HEK293 (cell line): ENCODE measurements around the gene TOPBP1.

ENCODE experiments used
- CTCF ChIA-PET: fragments of 350-600 bp; formaldehyde crosslinking; extraction: SDS; loops from one replicate; lab custom pipeline; 2021; ENCODE audit warnings: antibody characterized with exemption; lab: Yijun Ruan, JAX
- POLR2A ChIA-PET: fragments of 300-600 bp; formaldehyde crosslinking; extraction: SDS; loops from one replicate; lab custom pipeline; 2020; ENCODE audit warnings: antibody characterized with exemption, inconsistent platforms; lab: Yijun Ruan, JAX
- H3K27ac ChIP-seq: fragments of 200-500 bp; sonication (Bioruptor generic); 2 replicates; pipeline ENCODE4 v1.5.1; 2014; ENCODE audit warnings: low read depth, low read length, control low read depth, inconsistent platforms; ENCODE audit errors: extremely low read depth
- H3K36me3 ChIP-seq, 2 experiments: fragments of 200-500 bp in 1 of 2; sonication (Bioruptor generic) in 1 of 2; 1 replicate in 1 of 2; 2 replicates in 1 of 2; pipeline ENCODE4 v1.5.1; 2014 to 2017; ENCODE audit warnings: inconsistent platforms in 2 of 2, low read length in 2 of 2; ENCODE audit not compliant: control insufficient read depth in 2 of 2, insufficient read depth in 1 of 2
- H3K4me1 ChIP-seq: fragments of 200-500 bp; sonication (Bioruptor generic); 2 replicates; pipeline ENCODE4 v1.5.1; 2014; ENCODE audit warnings: mild to moderate bottlenecking, low read length, inconsistent platforms; ENCODE audit not compliant: control insufficient read depth, insufficient read depth
- H3K4me3 ChIP-seq: 2 replicates; pipeline ENCODE4 v1.5.1; 2011; ENCODE audit warnings: low read depth, mild to moderate bottlenecking, control low read depth, low read length, moderate library complexity
- H3K9me3 ChIP-seq: fragments of 200-500 bp; sonication (Bioruptor generic); 2 replicates; pipeline ENCODE4 v1.5.1; 2014; ENCODE audit warnings: low read depth, low read length, inconsistent platforms; ENCODE audit not compliant: control insufficient read depth, insufficient read depth
- FEZF1 ChIP-seq: fragments of 450-650 bp; formaldehyde crosslinking; IDR thresholded peaks from 2 replicates; pipeline ENCODE4 v1.5.1; 2016; ENCODE audit warnings: missing biosample characterization, missing genetic modification characterization
- GFI1B ChIP-seq: fragments of 450-650 bp; formaldehyde crosslinking; IDR thresholded peaks from 2 replicates; pipeline ENCODE4 v1.5.1; 2016; ENCODE audit warnings: missing biosample characterization, missing genetic modification characterization
- KLF7 ChIP-seq: fragments of 450-650 bp; formaldehyde crosslinking; IDR thresholded peaks from 2 replicates; pipeline ENCODE4 v1.5.1; 2016; ENCODE audit warnings: missing biosample characterization, missing genetic modification characterization, borderline replicate concordance
- KLF9 ChIP-seq: fragments of 450-650 bp; formaldehyde crosslinking; IDR thresholded peaks from 2 replicates; pipeline ENCODE4 v1.5.1; 2016; ENCODE audit warnings: missing biosample characterization, missing genetic modification characterization, low read depth
- MEIS1 ChIP-seq: sonication (generic); formaldehyde crosslinking; IDR thresholded peaks from 2 replicates; pipeline ENCODE4 v1.8.1; 2022; ENCODE audit warnings: missing genetic modification reagents, mild to moderate bottlenecking, borderline replicate concordance
- SCRT2 ChIP-seq: fragments of 450-650 bp; formaldehyde crosslinking; IDR thresholded peaks from 2 replicates; pipeline ENCODE4 v1.5.1; 2016; ENCODE audit warnings: missing biosample characterization, missing genetic modification characterization
- SETDB1 ChIP-seq: IDR thresholded peaks from one replicate; pipeline ENCODE4 v1.6.1; 2017; ENCODE audit warnings: mild to moderate bottlenecking, low read length, moderate library complexity, mixed read lengths; ENCODE audit not compliant: insufficient read length
- SP2 ChIP-seq: fragments of 450-650 bp; formaldehyde crosslinking; IDR thresholded peaks from 2 replicates; pipeline ENCODE4 v1.5.1; 2016; ENCODE audit warnings: missing biosample characterization, missing genetic modification characterization
- ZBTB17 ChIP-seq: fragments of 450-650 bp; formaldehyde crosslinking; IDR thresholded peaks from 2 replicates; pipeline ENCODE4 v1.5.1; 2016; ENCODE audit warnings: missing biosample characterization, missing genetic modification characterization
- ZFP37 ChIP-seq: fragments of 450-650 bp; formaldehyde crosslinking; IDR thresholded peaks from 2 replicates; pipeline ENCODE4 v1.5.1; 2016; ENCODE audit warnings: missing biosample characterization, missing genetic modification characterization
- ZNF16 ChIP-seq: fragments of 450-650 bp; formaldehyde crosslinking; IDR thresholded peaks from 2 replicates; pipeline ENCODE4 v1.5.1; 2016; ENCODE audit warnings: low read depth, missing biosample characterization, missing genetic modification characterization
- ZNF19 ChIP-seq: fragments of 450-650 bp; formaldehyde crosslinking; IDR thresholded peaks from 2 replicates; pipeline ENCODE4; 2016; ENCODE audit warnings: missing biosample characterization, missing genetic modification characterization, low read depth
- ZNF354C ChIP-seq: fragments of 450-650 bp; formaldehyde crosslinking; IDR thresholded peaks from 2 replicates; pipeline ENCODE4 v1.5.1; 2016; ENCODE audit warnings: missing biosample characterization, missing genetic modification characterization, low read depth, borderline replicate concordance
- ZNF37A ChIP-seq: fragments of 450-650 bp; IDR thresholded peaks from 2 replicates; pipeline ENCODE4 v1.5.1; 2018; ENCODE audit warnings: missing biosample characterization, missing genetic modification characterization
- ZNF423 ChIP-seq: fragments of 450-650 bp; formaldehyde crosslinking; IDR thresholded peaks from 2 replicates; pipeline ENCODE4 v1.5.1; 2016; ENCODE audit warnings: missing biosample characterization, missing genetic modification characterization
- ZNF433 ChIP-seq: fragments of 450-650 bp; formaldehyde crosslinking; IDR thresholded peaks from 2 replicates; pipeline ENCODE4 v1.5.1; 2016; ENCODE audit warnings: missing biosample characterization, missing genetic modification characterization, low read depth
- ZNF664 ChIP-seq: fragments of 450-650 bp; formaldehyde crosslinking; IDR thresholded peaks from 2 replicates; pipeline ENCODE4 v1.5.1; 2016; ENCODE audit warnings: missing biosample characterization, missing genetic modification characterization
- ZNF843 ChIP-seq: fragments of 450-650 bp; formaldehyde crosslinking; IDR thresholded peaks from 2 replicates; pipeline ENCODE4 v1.5.1; 2016; ENCODE audit warnings: missing biosample characterization, missing genetic modification characterization
- TF ChIP-seq, protein P1 (sequence below): fragments of 450-650 bp; formaldehyde crosslinking; IDR thresholded peaks from 2 replicates; pipeline ENCODE4 v1.5.0; 2017; ENCODE audit warnings: missing biosample characterization, missing genetic modification characterization, borderline replicate concordance
- TF ChIP-seq, protein P2 (sequence below): fragments of 450-650 bp; formaldehyde crosslinking; IDR thresholded peaks from 2 replicates; pipeline ENCODE4 v1.5.1; 2017; ENCODE audit warnings: missing biosample characterization, missing genetic modification characterization
- TF ChIP-seq, protein P3 (sequence below): fragments of 450-650 bp; formaldehyde crosslinking; IDR thresholded peaks from 2 replicates; pipeline ENCODE4 v1.5.1; 2016; ENCODE audit warnings: missing biosample characterization, missing genetic modification characterization
- TF ChIP-seq, protein P4 (sequence below): fragments of 450-650 bp; formaldehyde crosslinking; IDR thresholded peaks from 2 replicates; pipeline ENCODE4 v1.5.1; 2016; ENCODE audit warnings: missing biosample characterization, missing genetic modification characterization
- TF ChIP-seq, protein P5 (sequence below): fragments of 450-650 bp; formaldehyde crosslinking; IDR thresholded peaks from 2 replicates; pipeline ENCODE4 v1.5.1; 2016; ENCODE audit warnings: missing biosample characterization, missing genetic modification characterization
- TF ChIP-seq, protein P6 (sequence below): fragments of 450-650 bp; formaldehyde crosslinking; IDR thresholded peaks from 2 replicates; pipeline ENCODE4 v1.5.1; 2016; ENCODE audit warnings: missing biosample characterization, missing genetic modification characterization

TOPBP1 gene

DNA sequence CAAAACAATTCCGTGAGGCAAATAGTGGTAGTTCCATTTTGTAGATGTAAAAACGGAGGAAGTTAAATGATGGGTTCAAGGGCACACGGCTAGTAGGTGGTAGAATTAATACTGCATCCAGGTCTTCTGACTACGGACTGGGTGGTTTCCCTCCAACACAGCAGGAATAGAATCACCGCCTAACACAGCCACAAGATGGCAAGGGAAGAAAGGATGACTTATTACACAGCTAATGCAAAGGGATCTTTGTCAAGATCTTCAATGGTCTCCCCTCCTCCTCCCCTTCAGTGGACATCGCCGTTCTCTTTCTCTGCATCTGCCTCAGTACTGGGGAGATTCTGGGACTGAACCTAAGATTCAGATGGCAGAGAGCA, 524 bp upstream of the TOPBP1 start:
- ChIA-PET CTCF (interaction anchor here (0.7 to 1.8 kb wide), 3 partner anchors 14 to 555 kb away, joined by 3 to 6 read pairs (median 3); no protein-coding TSS in a partner anchor), POLR2A (no interaction called here)
- H3K4me3 ChIP-seq, result peak overlapping the region; percentile 98
- H3K36me3 ChIP-seq, result peaks cover 19 to 30% of the 10 kb centered on the region in 2 experiments
- peaks cover 5% of the 10 kb centered on the region for H3K4me1 ChIP-seq
- H3K9me3 ChIP-seq, result no peaks in the 10 kb centered on the region
- H3K27ac ChIP-seq, result peak overlapping the region; percentile 72; the same call in 1 of the 2 replicates
- TF ChIP-seq KLF9 (no peak), ZNF433 (tag by site-specific recombination) (no peak), ZNF843 (no peak), ZFP37 (tag by site-specific recombination) (no peak), ZNF16 (tag by site-specific recombination) (no peak), ZNF354C (tag by site-specific recombination) (no peak), ZNF37A (tag by site-specific recombination) (no peak), SP2 (tag by site-specific recombination) (no peak), FEZF1 (no peak), ZBTB17 (tag by site-specific recombination) (peak; percentile 32; the same call in 1 of the 2 replicates), MEIS1 (CRISPR knock-in tag) (no peak), SCRT2 (tag by site-specific recombination) (no peak), SETDB1 (no peak), ZNF423 (tag by site-specific recombination) (no peak), ZNF19 (tag by site-specific recombination) (no peak), ZNF664 (tag by site-specific recombination) (no peak), GFI1B (tag by site-specific recombination) (no peak), KLF7 (no peak)
- TF ChIP-seq, protein P1, sequence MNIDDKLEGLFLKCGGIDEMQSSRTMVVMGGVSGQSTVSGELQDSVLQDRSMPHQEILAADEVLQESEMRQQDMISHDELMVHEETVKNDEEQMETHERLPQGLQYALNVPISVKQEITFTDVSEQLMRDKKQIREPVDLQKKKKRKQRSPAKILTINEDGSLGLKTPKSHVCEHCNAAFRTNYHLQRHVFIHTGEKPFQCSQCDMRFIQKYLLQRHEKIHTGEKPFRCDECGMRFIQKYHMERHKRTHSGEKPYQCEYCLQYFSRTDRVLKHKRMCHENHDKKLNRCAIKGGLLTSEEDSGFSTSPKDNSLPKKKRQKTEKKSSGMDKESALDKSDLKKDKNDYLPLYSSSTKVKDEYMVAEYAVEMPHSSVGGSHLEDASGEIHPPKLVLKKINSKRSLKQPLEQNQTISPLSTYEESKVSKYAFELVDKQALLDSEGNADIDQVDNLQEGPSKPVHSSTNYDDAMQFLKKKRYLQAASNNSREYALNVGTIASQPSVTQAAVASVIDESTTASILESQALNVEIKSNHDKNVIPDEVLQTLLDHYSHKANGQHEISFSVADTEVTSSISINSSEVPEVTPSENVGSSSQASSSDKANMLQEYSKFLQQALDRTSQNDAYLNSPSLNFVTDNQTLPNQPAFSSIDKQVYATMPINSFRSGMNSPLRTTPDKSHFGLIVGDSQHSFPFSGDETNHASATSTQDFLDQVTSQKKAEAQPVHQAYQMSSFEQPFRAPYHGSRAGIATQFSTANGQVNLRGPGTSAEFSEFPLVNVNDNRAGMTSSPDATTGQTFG (tag by site-specific recombination), result no peak
- TF ChIP-seq, protein P2, sequence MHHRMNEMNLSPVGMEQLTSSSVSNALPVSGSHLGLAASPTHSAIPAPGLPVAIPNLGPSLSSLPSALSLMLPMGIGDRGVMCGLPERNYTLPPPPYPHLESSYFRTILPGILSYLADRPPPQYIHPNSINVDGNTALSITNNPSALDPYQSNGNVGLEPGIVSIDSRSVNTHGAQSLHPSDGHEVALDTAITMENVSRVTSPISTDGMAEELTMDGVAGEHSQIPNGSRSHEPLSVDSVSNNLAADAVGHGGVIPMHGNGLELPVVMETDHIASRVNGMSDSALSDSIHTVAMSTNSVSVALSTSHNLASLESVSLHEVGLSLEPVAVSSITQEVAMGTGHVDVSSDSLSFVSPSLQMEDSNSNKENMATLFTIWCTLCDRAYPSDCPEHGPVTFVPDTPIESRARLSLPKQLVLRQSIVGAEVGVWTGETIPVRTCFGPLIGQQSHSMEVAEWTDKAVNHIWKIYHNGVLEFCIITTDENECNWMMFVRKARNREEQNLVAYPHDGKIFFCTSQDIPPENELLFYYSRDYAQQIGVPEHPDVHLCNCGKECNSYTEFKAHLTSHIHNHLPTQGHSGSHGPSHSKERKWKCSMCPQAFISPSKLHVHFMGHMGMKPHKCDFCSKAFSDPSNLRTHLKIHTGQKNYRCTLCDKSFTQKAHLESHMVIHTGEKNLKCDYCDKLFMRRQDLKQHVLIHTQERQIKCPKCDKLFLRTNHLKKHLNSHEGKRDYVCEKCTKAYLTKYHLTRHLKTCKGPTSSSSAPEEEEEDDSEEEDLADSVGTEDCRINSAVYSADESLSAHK (tag by site-specific recombination), result no peak
- TF ChIP-seq, protein P3, sequence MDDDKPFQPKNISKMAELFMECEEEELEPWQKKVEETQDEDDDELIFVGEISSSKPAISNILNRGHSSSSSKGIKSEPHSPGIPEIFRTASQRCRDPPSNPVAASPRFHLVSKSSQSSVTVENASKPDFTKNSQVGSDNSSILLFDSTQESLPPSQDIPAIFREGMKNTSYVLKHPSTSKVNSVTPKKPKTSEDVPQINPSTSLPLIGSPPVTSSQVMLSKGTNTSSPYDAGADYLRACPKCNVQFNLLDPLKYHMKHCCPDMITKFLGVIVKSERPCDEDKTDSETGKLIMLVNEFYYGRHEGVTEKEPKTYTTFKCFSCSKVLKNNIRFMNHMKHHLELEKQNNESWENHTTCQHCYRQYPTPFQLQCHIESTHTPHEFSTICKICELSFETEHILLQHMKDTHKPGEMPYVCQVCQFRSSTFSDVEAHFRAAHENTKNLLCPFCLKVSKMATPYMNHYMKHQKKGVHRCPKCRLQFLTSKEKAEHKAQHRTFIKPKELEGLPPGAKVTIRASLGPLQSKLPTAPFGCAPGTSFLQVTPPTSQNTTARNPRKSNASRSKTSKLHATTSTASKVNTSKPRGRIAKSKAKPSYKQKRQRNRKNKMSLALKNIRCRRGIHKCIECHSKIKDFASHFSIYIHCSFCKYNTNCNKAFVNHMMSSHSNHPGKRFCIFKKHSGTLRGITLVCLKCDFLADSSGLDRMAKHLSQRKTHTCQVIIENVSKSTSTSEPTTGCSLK (tag by site-specific recombination), result no peak
- TF ChIP-seq, protein P4, sequence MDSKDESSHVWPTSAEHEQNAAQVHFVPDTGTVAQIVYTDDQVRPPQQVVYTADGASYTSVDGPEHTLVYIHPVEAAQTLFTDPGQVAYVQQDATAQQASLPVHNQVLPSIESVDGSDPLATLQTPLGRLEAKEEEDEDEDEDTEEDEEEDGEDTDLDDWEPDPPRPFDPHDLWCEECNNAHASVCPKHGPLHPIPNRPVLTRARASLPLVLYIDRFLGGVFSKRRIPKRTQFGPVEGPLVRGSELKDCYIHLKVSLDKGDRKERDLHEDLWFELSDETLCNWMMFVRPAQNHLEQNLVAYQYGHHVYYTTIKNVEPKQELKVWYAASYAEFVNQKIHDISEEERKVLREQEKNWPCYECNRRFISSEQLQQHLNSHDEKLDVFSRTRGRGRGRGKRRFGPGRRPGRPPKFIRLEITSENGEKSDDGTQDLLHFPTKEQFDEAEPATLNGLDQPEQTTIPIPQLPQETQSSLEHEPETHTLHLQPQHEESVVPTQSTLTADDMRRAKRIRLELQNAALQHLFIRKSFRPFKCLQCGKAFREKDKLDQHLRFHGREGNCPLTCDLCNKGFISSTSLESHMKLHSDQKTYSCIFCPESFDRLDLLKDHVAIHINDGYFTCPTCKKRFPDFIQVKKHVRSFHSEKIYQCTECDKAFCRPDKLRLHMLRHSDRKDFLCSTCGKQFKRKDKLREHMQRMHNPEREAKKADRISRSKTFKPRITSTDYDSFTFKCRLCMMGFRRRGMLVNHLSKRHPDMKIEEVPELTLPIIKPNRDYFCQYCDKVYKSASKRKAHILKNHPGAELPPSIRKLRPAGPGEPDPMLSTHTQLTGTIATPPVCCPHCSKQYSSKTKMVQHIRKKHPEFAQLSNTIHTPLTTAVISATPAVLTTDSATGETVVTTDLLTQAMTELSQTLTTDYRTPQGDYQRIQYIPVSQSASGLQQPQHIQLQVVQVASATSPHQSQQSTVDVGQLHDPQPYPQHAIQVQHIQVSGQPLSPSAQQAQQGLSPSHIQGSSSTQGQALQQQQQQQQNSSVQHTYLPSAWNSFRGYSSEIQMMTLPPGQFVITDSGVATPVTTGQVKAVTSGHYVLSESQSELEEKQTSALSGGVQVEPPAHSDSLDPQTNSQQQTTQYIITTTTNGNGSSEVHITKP (tag by site-specific recombination), result peak; percentile 73
- TF ChIP-seq, protein P5, sequence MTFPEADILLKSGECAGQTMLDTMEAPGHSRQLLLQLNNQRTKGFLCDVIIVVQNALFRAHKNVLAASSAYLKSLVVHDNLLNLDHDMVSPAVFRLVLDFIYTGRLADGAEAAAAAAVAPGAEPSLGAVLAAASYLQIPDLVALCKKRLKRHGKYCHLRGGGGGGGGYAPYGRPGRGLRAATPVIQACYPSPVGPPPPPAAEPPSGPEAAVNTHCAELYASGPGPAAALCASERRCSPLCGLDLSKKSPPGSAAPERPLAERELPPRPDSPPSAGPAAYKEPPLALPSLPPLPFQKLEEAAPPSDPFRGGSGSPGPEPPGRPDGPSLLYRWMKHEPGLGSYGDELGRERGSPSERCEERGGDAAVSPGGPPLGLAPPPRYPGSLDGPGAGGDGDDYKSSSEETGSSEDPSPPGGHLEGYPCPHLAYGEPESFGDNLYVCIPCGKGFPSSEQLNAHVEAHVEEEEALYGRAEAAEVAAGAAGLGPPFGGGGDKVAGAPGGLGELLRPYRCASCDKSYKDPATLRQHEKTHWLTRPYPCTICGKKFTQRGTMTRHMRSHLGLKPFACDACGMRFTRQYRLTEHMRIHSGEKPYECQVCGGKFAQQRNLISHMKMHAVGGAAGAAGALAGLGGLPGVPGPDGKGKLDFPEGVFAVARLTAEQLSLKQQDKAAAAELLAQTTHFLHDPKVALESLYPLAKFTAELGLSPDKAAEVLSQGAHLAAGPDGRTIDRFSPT (tag by site-specific recombination), result no peak
- TF ChIP-seq, protein P6, sequence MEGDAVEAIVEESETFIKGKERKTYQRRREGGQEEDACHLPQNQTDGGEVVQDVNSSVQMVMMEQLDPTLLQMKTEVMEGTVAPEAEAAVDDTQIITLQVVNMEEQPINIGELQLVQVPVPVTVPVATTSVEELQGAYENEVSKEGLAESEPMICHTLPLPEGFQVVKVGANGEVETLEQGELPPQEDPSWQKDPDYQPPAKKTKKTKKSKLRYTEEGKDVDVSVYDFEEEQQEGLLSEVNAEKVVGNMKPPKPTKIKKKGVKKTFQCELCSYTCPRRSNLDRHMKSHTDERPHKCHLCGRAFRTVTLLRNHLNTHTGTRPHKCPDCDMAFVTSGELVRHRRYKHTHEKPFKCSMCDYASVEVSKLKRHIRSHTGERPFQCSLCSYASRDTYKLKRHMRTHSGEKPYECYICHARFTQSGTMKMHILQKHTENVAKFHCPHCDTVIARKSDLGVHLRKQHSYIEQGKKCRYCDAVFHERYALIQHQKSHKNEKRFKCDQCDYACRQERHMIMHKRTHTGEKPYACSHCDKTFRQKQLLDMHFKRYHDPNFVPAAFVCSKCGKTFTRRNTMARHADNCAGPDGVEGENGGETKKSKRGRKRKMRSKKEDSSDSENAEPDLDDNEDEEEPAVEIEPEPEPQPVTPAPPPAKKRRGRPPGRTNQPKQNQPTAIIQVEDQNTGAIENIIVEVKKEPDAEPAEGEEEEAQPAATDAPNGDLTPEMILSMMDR (tag by site-specific recombination), result 0 out of 2 replicates have a peak, but pooled peaks have one; percentile 15
